Endodermal cell (in vitro differentiated cells): Measurements from ENCODE around the gene C19orf67. TPM values are rescaled to one million over a fixed set of nuclear protein-coding genes. Genes with fewer than 3 reads are reported as not detected.

Experiments
- DNase-seq: peaks from one replicate; pipeline ENCODE4 v3.0.0-alpha.2; 2017
- H3K27ac ChIP-seq: 2 replicates; pipeline ENCODE4 v1.5.1; 2013; ENCODE audit warnings: mild to moderate bottlenecking, low read depth, low read length, moderate library complexity
- H3K27me3 ChIP-seq: 2 replicates; pipeline ENCODE4 v1.6.1; 2013; ENCODE audit warnings: mild to moderate bottlenecking, low read length, moderate library complexity; ENCODE audit not compliant: insufficient read depth, control insufficient read depth, poor library complexity, severe bottlenecking
- H3K36me3 ChIP-seq: 2 replicates; pipeline ENCODE4 v1.7.0; 2013; ENCODE audit warnings: mild to moderate bottlenecking, low read length, moderate library complexity; ENCODE audit not compliant: control insufficient read depth, insufficient read depth
- H3K4me1 ChIP-seq: one replicate; pipeline ENCODE4 v1.7.0; 2013; ENCODE audit warnings: low read length; ENCODE audit not compliant: control insufficient read depth, insufficient read depth
- H3K4me3 ChIP-seq: 2 replicates; pipeline ENCODE4 v1.5.1; 2013; ENCODE audit warnings: mild to moderate bottlenecking, low read length, moderate library complexity
- H3K9ac ChIP-seq: 2 replicates; pipeline ENCODE4 v1.6.1; 2013; ENCODE audit warnings: mild to moderate bottlenecking, low read length, moderate library complexity; ENCODE audit not compliant: poor library complexity, severe bottlenecking; ENCODE audit errors: extremely low read depth
- H3K9me3 ChIP-seq: 2 replicates; pipeline ENCODE4 v1.6.1; 2013; ENCODE audit warnings: mild to moderate bottlenecking, low read length, moderate library complexity; ENCODE audit not compliant: control insufficient read depth
- H3K27ac Mint-ChIP-seq: 2 replicates; pipeline ENCODE4 v1.8.0; 2020; ENCODE audit warnings: mixed read lengths
- H3K27me3 Mint-ChIP-seq: 2 replicates; pipeline ENCODE4 v1.8.0; 2021; ENCODE audit warnings: mild to moderate bottlenecking, mixed read lengths; ENCODE audit not compliant: insufficient read depth
- H3K36me3 Mint-ChIP-seq: 2 replicates; pipeline ENCODE4 v1.8.0; 2020; ENCODE audit warnings: low read depth, mixed read lengths
- H3K4me1 Mint-ChIP-seq: 2 replicates; pipeline ENCODE4 v1.8.0; 2020; ENCODE audit warnings: mixed read lengths
- H3K4me3 Mint-ChIP-seq: 2 replicates; pipeline ENCODE4 v1.8.0; 2020; ENCODE audit warnings: mild to moderate bottlenecking, moderate library complexity, mixed read lengths
- H3K9me3 Mint-ChIP-seq: 2 replicates; pipeline ENCODE4 v1.8.0; 2020; ENCODE audit warnings: mild to moderate bottlenecking, mixed read lengths
- WGBS, 2 experiments: methylation state at CpG; one replicate each; pipeline versions ENCODE4 v1.1.5 to v1.1.7; 2013; ENCODE audit warnings: missing lambda C conversion rate in 2 of 2, mixed read lengths in 1 of 2; ENCODE audit not compliant: insufficient coverage in 1 of 2, insufficient read length in 1 of 2; 5-methylcytosine and 5-hydroxymethylcytosine counted together
- total RNA-seq, 2 donors: library from RNA; stranded (reverse); fragmentation: NEBNext Ultra II Directional in 1 of 2; extraction: Animal tissue kit (Norgen Biotek cat#: 25700) in 1 of 2; gene quantifications; 2 replicates in 1 of 2; 3 replicates in 1 of 2; pipeline ENCODE4 v1.2.1, GENCODE V29; 2021
- TF ChIP-seq, protein P1 (sequence below): fragments of 200-600 bp; sonication (generic); conservative IDR thresholded peaks from 2 replicates; pipeline ENCODE4 v1.5.0; 2021; ENCODE audit warnings: antibody characterized with exemption, mild to moderate bottlenecking

Gene C19orf67
- total RNA-seq, 2 donors from 2014 or later, result 0.73 to 1.1 TPM

DNA sequence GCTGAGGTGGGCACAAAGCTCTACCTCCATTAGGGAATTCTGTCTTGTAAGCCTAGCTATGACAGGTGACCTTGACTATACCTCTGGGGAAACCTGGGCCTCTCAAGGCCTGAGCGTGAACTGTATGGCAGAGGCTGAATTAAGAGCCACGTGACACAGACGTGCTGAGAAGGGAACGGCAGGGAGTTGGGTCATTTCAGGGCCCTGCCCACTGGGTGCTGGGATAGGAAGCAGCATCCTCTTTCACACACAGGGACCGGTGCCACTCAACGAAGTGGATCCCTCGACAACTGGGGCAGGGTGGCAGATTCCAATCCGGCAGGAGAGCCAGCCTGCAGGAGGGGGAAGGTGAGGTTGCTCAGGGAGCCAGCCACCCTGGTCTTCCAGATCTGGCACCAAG is 41.6 kb upstream of the C19orf67 start:
- Histone ChIP-seq H3K4me1 (no peaks in the 10 kb centered on the region), H3K9me3 (no peaks in the 10 kb centered on the region), H3K27me3 (no peaks in the 10 kb centered on the region), H3K9ac (no peak overlapping the region), H3K36me3 (peaks cover 21% of the 10 kb centered on the region), H3K27ac (no peak overlapping the region), H3K4me3 (no peak overlapping the region)
- H3K27ac Mint-ChIP-seq, result no peak overlapping the region
- no peak for DNase-seq
- H3K9me3 Mint-ChIP-seq, result no peaks in the 10 kb centered on the region
- H3K4me3 Mint-ChIP-seq, result no peak overlapping the region
- TF ChIP-seq, protein P1, sequence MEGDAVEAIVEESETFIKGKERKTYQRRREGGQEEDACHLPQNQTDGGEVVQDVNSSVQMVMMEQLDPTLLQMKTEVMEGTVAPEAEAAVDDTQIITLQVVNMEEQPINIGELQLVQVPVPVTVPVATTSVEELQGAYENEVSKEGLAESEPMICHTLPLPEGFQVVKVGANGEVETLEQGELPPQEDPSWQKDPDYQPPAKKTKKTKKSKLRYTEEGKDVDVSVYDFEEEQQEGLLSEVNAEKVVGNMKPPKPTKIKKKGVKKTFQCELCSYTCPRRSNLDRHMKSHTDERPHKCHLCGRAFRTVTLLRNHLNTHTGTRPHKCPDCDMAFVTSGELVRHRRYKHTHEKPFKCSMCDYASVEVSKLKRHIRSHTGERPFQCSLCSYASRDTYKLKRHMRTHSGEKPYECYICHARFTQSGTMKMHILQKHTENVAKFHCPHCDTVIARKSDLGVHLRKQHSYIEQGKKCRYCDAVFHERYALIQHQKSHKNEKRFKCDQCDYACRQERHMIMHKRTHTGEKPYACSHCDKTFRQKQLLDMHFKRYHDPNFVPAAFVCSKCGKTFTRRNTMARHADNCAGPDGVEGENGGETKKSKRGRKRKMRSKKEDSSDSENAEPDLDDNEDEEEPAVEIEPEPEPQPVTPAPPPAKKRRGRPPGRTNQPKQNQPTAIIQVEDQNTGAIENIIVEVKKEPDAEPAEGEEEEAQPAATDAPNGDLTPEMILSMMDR, result no peak
- H3K27me3 Mint-ChIP-seq, result no peaks in the 10 kb centered on the region
- no peaks in the 10 kb centered on the region for H3K4me1 Mint-ChIP-seq
- H3K36me3 Mint-ChIP-seq, result peaks cover 41% of the 10 kb centered on the region
- 94 to 100% methylated on average over 4 to 8 of the region's 8 CpGs for WGBS, 2 experiments

DNA sequence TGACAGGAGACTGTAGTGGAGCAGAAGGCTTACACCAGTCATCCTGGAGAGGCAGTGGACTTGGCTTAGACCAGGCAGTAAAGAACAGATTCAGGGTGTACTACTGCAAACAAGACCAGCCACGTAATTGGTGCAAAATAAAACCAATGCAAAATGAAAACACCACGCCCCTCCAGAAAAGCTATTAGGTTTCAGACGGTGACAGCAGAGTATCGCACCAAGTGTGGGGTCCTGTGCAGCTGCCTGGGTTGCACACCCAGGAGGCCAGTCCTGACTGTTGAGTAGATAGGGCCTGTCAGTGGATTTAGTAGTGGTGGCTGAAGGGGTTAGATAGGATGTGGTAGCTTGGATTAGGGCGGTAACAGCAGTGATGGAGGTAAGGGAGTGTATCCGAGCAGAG is 37.3 kb upstream of the C19orf67 start:
- H3K9me3 ChIP-seq, result no peaks in the 10 kb centered on the region
- Mint-ChIP-seq H3K4me3 (no peak overlapping the region), H3K4me1 (peaks cover 9% of the 10 kb centered on the region), H3K27me3 (no peaks in the 10 kb centered on the region), H3K9me3 (no peaks in the 10 kb centered on the region), H3K27ac (no peak overlapping the region), H3K36me3 (peaks cover 32% of the 10 kb centered on the region)
- no peak for DNase-seq
- H3K4me1 ChIP-seq, result no peaks in the 10 kb centered on the region
- H3K9ac ChIP-seq, result no peak overlapping the region
- TF ChIP-seq, protein P1, result no peak
- WGBS, 2 experiments, result 96 to 97% methylated on average over 5 of the region's 6 CpGs
- peaks cover 25% of the 10 kb centered on the region for H3K36me3 ChIP-seq
- no peak overlapping the region for H3K27ac ChIP-seq
- H3K4me3 ChIP-seq, result no peak overlapping the region
- no peaks in the 10 kb centered on the region for H3K27me3 ChIP-seq

DNA sequence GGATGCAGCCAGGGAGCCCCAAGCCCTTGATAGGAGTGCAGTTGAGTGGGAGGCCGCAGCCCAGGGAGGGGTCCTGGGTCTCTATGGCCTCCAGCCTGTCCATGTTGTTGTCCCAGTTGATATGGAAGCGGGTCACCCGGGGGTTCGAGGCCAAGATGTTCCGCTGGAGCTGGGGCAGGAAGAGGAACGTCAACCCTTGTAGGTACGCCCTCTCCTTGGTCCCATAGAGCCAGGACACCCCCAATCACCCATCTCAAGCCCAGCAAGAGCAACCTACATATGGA is 34.9 kb upstream of the C19orf67 start:
- no peaks in the 10 kb centered on the region for H3K27me3 Mint-ChIP-seq
- H3K4me3 Mint-ChIP-seq, result no peak overlapping the region
- 96% methylated on average over 7 of the region's 7 CpGs; no CpG with 5 or more reads in 1 of the 2 experiments for WGBS, 2 experiments
- Histone ChIP-seq H3K9ac (no peak overlapping the region), H3K27ac (no peak overlapping the region), H3K36me3 (peaks cover 19% of the 10 kb centered on the region), H3K4me3 (no peak overlapping the region), H3K9me3 (no peaks in the 10 kb centered on the region), H3K27me3 (no peaks in the 10 kb centered on the region), H3K4me1 (peaks cover 4% of the 10 kb centered on the region)
- no peak overlapping the region for H3K27ac Mint-ChIP-seq
- H3K9me3 Mint-ChIP-seq, result no peaks in the 10 kb centered on the region
- peaks cover 16% of the 10 kb centered on the region for H3K4me1 Mint-ChIP-seq
- TF ChIP-seq, protein P1, result no peak
- no peak for DNase-seq
- H3K36me3 Mint-ChIP-seq, result peaks cover 27% of the 10 kb centered on the region
